Hematopoietic multipotent progenitor cell (in vitro differentiated cells): ENCODE measurements around the gene NELL1. TPM values are rescaled to one million over a fixed set of nuclear protein-coding genes. Genes with fewer than 3 reads are reported as not detected.

Experiments
- DNase-seq, 3 donors: peaks; one replicate each; pipeline ENCODE4 v3.0.0-alpha.2; 2011 to 2015; ENCODE audit warnings: low read depth in 2 of 3, low spot score in 2 of 3
- total RNA-seq: library from RNA; depleted of rRNA; stranded (reverse); fragments of >200 nt; gene quantifications from one replicate; pipeline ENCODE4 v1.2.3, GENCODE V29; 2012

NELL1 gene
- total RNA-seq, 1 donor, result 0.27 TPM

- DNase-seq, result no peak
These were observed 868.6 kb downstream of the NELL1 start for GRCh38 chr11:21537980-21538379.

GRCh38 chr11:21541187-21541751 is 871.9 kb downstream of the NELL1 start:
- no peak for DNase-seq

GRCh38 chr11:21543901-21544300 is 874.5 kb downstream of the NELL1 start:
- no peak for DNase-seq

- no peak for DNase-seq
These were observed 876.3 kb downstream of the NELL1 start for GRCh38 chr11:21545699-21546098.

- no peak for DNase-seq
These were observed 877.3 kb downstream of the NELL1 start for GRCh38 chr11:21546703-21547102.

- no peak for DNase-seq
These were observed 883.5 kb downstream of the NELL1 start for GRCh38 chr11:21552911-21553310.

GRCh38 chr11:21553795-21554194 is 884.4 kb downstream of the NELL1 start:
- no peak for DNase-seq

- DNase-seq, result no peak
These were observed 884.9 kb downstream of the NELL1 start for GRCh38 chr11:21554284-21554683.

GRCh38 chr11:21556926-21557325 is 887.5 kb downstream of the NELL1 start:
- DNase-seq, result no peak

GRCh38 chr11:21560466-21560975 is 891.1 kb downstream of the NELL1 start:
- DNase-seq, result no peak

- no peak for DNase-seq
These were observed 892.2 kb downstream of the NELL1 start for GRCh38 chr11:21561581-21561980.

GRCh38 chr11:21564095-21564494 is 894.7 kb downstream of the NELL1 start:
- DNase-seq, result peak in 1 of 3 donors; percentile 4

GRCh38 chr11:21564833-21565682 is 895.7 kb downstream of the NELL1 start:
- peak in 1 of 3 donors; percentile 39 for DNase-seq

GRCh38 chr11:21566521-21567117 is 897.2 kb downstream of the NELL1 start:
- no peak for DNase-seq

GRCh38 chr11:21567645-21568290 is 898.4 kb downstream of the NELL1 start:
- no peak for DNase-seq

GRCh38 chr11:21572210-21572609 is 902.8 kb downstream of the NELL1 start:
- DNase-seq, result no peak

GRCh38 chr11:21582791-21583190 is 913.4 kb downstream of the NELL1 start:
- no peak for DNase-seq

GRCh38 chr11:21588754-21589153 is 919.4 kb downstream of the NELL1 start:
- DNase-seq, result no peak

GRCh38 chr11:21602699-21603098 is 933.3 kb downstream of the NELL1 start:
- DNase-seq, result peak in 1 of 3 donors; percentile 16

GRCh38 chr11:21603886-21604285 is 934.5 kb downstream of the NELL1 start:
- no peak for DNase-seq

GRCh38 chr11:21604564-21604963 is 935.2 kb downstream of the NELL1 start:
- no peak for DNase-seq
